Anterior cingulate cortex (tissue), 58 donors: Measurements from ENCODE around the gene FILIP1L.
A peak's percentile ranks its signal among the peaks of the same experiment; 100 is the strongest.

Experiments
- DNase-seq, 58 donors: peaks; one replicate each; lab custom pipeline; 2025; lab: John Stamatoyannopoulos, UW

FILIP1L gene

DNA sequence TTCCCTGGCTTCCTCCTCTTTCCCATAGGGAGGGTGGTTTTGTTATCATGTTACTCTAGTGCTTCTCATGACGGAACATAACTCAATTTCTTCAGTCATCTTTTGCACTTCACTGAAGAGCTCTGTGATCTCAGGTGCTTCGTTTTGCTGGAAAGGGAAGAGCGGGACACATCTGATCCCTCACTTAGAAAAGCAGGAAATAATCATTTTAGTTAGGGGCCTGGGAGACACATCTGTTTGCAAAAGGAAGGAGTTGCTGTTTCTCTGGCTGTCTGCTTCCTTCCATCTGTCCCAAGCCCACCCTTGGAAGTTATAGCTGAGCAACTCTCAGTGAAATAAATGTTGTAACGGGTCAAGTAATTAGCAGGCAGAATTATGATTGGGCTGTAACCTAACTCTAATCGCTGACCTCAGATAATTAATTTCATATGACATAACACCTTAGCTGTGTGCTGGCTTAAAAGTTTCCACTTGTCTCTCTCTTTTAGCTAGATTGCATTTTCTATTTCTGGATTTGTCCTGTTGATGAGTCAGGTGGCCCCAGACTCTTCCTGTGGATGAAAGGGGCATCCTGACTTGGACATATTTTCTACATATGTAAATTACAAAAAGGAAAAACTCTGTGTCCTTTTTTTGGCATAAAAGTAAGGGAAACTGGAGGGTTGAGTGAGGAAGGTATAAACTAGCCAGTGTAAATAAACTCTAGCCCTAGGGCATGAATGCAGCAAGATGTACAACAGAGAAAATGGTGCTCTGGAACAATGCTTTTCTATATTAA, 11.0 kb upstream of the FILIP1L start:
- DNase-seq = no peak

DNA sequence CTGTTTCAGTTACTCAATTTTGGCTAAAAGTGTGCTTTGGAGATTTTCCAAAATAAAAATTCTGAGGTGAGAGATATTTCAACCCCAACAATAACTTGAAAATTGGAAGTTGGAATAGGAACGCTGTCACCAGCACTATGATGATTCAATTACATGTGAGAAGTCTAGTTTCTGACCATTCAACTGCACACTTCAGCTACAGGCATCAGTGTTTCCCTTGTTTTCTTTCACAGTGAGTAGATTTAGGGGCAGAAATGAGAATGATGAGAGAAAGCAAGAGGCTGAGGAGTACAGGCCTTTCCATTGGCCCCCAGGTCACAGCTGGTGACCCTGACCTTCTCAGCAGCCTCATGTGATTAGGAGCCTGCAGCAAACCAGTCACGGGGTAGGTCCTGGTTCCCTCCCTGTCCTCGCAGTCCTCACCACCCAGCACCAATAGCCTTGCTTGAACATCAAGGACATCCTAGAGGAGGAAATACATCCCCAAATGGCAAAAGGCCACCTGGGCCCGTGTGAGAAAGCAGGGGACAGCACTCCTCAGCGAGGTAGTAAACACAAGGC, 10.0 kb upstream of the FILIP1L start:
- no peak for DNase-seq

DNA sequence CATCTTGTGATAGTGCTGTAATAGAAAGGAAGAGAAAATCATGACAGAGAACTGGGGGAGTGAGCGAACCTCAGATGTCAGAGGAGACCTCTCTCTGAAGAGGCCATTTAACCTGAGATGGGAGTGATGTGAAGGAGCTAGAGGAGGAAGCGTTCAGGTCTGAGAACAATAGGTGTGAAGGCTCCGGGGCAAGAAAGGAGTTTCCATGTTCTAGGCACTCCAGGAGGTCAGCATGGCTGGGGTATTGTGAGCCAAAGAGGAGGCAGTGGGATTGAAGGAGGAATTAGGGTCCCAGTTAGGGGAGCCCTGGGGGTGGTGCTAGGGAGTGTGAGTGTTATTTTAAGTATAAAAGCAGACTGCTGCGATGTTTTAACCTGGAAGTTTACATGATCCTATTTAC, 8.8 kb upstream of the FILIP1L start:
- DNase-seq = no peak

DNA sequence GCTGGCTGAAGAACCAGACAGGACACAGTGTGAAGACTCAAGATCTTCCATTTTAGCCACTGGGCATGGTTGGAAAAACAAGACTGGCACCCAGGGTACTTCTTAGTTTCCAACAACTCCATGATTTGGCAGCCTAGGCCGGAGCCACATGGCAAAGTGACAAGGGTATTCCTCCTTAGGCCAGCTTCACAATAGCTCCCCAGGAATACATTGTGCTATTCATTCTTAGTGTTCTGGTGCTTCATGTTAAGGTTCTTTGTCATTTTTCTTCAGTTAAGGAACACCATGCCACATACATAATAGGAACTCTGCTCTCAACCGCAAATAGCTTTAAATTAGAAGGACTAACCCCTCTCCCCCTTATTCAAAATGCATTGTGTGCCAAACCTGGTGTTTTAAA, 8.0 kb upstream of the FILIP1L start:
- peak in 5 of 58 donors; percentile 1 to 16 (median 16) for DNase-seq

DNA sequence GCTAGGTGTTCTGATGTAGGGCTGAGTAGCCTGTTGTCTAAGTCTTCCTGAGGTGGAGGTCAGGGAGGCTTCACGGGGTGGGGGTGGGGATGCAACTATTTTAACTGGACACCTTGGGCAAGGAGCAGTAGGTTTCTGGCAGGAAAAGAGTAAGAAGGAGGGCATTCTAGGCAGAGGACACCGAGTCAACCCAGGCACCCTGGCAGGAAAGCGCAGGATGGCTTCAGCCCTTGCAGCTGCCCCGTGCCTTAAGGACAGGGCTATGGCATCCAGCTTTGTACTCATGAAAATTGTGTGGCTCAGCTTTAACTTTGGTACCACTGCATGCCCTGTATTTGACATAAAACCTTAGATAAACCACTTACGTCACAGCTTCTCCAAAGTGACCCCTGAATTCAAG, 6.4 kb upstream of the FILIP1L start:
- no peak for DNase-seq

DNA sequence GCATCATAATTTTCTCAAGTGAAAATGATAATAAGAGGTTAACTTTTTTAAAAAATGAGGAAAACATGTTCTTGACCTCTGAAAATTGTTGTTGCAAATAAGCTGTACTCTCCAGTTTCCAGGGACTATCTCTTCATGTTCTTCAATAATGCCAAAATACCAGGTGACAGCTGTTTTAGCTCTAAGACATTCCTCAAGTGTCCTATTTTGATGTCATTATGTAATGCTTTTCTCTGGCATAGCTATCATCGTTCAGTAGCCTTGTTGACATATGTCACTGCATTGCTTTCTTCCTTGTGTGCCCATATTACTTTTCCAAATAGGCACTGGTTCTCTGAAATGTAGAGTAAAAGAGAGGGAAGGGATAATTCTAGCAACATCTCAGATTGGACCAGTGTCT, 5.7 kb upstream of the FILIP1L start:
- DNase-seq = no peak

DNA sequence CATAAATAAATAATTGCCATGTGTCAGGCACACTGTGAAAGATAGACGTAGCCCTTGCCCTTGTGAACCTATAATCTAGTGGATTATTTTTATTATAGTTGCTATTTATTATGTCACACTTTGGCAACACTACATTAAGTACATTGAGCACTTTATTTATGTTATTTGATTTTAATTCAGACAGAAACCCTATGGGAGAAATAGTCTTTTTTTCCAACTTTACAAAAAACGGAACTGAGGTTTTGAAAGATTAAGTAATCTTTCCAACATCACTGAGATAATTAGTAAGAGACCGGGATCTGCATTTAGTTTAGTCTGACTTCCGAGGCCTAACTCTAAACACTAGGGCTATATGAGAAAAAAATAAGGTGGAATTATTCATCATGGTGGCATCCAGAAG, 2.8 kb upstream of the FILIP1L start:
- DNase-seq = no peak

DNA sequence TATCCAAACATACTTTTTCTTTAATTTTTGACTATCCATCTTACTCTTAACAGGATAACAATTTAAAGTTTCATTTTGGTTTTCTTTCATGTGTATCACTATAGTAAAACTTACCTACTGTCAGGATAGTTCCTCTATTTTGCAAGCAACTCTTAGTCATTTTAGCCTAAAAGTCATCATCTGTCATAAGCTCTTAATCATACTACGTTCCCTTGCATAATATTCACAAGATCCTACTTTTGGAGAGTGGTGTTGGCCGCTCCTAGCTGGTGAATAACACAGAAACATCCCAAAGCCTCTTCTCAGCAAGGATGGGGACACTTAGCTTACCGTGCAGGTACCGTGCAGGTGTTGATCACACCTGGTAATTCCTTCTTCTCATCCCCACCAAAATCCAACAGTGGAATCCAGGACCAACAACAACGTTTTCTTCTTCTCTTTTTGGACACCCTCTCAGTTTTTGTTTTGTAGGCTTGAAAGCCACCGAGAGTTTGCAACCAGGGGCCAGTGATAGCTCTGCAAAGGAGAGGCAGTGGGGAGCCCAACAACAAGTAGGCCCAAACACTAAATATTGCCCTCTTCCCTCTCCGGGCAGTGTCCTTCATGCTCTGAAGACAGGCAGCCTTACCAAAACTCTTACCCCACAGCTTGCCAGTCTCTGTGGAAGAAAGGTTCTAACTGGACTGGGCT, 433 bp downstream of the FILIP1L start:
- DNase-seq = no peak

DNA sequence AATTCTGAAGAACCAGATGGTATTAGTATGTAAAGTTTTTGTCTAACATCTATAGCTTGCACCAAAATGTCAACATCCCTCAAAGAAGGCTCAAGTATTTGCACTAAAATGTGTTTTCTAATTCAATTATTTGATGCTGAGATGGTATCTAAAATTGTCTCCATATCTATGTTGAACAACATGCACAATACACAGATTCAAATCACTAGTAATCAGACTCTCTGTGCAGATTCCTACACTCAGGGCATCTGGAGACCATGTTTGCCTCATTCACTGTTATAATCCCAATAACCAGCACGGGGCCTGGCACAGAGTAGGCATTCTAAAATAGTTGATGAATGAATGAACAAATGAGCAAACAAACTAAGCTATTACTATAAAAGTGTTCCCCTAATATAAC, 2.6 kb downstream of the FILIP1L start:
- DNase-seq = no peak

DNA sequence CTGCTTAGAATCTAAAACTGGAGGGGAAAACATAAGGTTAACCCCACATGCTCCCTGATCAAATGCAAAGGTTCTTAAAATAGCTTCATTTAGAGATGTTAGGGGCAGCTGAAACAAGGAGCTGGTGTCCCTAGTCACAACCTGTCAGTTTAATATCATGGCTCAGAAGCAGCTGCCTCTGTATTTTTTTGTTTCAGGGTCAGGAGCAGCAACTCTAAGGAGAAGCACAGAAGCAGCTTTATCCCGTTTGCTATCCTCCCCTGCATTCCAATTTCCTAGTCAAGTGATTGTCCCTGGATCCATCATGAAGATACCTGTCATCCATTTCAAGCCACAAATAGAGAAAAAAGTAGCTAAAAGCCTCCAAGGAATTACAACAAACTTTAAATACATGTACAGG, 4.1 kb downstream of the FILIP1L start:
- DNase-seq = no peak

DNA sequence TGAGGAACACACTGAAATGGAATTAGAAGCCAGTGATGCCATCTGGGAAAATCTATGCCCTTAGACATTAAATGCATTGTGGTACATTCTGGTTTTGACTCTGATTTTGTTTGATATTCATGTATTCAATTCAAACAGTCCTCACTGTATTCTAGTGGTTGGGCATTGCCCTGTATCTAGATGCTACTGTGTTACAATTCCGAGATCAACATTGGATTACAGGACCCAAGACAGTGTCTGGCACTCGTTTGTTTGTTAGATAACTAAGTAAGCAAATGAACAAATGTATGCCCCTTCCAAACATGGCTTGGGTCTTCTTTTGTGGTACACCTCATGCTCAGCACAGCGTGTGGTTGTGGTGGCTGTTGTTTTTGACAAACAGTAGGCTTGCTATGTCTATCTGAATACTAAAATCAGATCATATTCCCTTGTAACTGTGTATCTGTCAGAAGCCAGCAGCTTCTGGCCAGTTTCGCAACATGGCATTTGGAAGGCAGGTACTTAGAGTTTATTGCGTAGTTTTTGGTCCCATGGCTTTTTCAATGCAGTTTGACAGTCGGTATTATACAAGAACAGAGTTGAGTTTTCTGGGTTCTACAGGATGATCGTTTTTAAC, 5.7 kb downstream of the FILIP1L start:
- DNase-seq = no peak

DNA sequence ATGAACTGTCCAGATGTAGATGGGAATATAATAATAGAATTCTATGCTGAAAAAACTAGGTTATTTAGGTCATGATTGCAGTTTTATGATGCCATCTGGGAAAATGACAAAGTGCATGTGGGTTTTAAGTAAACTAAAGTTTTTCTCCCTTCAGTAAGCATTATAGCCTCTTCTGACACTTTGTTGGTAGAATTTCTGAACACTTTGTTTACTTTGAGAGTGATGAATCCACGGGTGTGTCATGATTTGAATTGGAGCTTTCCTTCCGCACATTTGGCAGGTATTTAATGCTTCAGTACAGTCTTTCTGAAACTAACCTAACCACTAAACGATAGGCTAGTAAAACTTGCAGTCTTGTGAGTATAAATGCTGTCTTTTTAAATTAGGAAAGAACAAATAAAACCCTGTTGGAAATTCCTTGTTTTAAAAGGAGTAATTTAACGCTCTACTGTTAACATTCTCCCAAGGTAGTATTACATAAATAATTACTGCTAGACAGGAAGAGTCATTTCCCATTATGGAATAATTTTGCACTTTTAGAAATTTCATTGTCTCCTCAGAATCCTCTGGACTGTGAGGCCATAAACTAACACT, 7.0 kb downstream of the FILIP1L start:
- no peak for DNase-seq

DNA sequence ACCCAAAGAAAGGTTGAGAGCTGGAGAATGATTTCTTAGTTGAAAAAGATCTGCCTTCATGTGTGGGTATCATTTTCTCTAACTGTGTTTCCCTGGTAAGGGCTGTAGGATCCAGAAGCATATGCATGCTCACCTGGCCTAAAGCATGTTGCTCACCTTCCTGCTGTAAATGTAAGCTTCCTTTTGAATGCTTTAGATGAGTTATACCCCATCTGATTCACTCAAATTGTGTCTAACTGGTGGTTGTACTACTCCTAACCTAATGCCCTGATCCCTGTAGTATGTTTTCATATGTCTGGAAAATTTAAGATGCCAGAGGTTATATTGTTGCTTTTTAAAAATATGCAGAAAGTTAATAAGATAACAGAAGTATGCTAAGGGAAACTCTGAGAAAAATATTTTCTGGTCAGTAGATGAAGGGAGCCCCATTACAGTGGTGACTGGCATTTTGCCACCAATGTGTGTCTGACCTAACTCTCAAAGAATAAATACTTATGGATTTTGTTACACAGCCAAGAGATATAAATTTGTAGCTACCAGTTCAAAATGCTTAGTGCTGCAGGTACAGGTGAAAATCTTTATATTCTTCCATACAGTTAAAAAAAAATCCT, 7.7 kb downstream of the FILIP1L start:
- DNase-seq = no peak

DNA sequence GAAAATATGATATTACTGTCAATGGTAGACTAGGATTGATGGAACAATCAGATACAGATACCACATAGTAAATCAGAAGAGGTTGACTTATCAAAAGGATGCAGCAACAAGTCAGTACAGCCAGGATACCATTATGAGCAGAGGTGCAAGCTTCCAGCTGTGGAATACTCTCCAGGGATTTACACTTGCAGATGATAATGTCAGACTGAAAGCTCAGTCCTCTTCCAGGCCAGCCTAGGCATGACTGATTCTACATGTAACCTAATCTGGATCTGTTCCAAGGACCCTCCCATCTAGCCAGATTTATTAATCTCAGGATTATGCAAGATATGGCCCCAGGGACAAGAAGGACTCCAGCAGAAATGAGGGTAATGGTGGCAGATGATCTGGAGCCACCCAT, 8.2 kb downstream of the FILIP1L start:
- no peak for DNase-seq

DNA sequence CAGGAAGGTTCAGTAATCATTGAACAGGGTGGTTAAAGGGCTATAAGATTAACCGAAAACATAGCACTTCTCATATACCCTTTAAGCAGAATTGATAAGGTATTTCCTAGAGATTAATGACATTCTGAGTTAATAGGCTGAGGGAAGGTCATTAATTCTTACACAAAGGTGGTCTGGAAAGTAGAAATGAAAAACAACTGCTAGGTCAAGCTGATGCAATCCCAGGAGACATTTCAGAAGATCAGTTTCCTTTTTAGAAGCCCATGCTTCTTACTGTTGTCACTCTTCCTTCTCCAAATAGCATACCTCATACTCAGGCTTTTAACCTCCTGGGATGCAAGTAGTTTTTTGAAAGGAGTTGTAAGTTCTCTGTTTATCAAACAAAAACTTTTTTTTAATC, 8.8 kb downstream of the FILIP1L start:
- no peak for DNase-seq

DNA sequence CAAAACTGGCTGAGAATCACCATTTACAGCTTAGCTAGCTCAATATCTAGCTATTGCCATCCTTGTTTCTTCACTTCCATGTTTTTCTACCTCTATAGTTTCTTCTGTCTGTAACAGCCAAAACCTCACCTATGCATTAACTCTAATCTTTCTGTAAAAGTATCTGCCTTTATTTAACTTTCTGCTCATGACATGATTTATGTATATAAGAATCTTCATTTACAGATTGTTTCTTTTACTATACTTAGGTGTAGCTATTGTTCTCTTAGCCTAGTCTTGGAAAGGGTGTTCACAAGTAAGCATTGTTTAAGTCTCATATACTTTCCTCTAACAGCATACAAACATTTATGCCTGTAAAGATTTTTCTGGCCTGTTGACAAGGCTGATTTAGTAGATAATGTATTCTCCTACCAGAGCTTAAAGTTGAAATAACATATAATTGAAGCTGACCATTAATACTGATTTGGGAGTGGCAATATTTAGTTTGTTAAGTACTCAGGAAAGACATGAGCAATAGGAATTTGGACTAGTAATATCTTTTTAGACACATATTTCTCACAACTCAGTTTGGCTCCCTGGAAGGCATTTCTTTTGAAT, 9.4 kb downstream of the FILIP1L start:
- DNase-seq = no peak

DNA sequence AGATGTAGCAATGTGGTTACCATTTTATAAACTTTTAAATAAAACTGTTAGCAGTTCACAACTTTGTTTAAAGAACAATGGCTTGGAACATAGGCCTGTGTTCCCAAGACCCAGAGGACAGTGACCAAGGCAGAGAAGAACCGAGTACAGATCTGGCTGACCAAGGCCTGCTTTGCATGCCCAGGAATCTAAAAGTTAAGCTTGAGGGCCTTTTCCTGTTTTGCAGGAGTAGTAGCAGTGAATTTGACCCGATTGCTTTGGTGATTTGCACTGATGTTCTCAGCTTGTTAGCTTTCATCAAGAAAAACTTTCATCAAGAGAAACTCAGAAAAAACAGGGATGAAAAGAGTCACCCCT, 9.9 kb downstream of the FILIP1L start:
- no peak for DNase-seq

DNA sequence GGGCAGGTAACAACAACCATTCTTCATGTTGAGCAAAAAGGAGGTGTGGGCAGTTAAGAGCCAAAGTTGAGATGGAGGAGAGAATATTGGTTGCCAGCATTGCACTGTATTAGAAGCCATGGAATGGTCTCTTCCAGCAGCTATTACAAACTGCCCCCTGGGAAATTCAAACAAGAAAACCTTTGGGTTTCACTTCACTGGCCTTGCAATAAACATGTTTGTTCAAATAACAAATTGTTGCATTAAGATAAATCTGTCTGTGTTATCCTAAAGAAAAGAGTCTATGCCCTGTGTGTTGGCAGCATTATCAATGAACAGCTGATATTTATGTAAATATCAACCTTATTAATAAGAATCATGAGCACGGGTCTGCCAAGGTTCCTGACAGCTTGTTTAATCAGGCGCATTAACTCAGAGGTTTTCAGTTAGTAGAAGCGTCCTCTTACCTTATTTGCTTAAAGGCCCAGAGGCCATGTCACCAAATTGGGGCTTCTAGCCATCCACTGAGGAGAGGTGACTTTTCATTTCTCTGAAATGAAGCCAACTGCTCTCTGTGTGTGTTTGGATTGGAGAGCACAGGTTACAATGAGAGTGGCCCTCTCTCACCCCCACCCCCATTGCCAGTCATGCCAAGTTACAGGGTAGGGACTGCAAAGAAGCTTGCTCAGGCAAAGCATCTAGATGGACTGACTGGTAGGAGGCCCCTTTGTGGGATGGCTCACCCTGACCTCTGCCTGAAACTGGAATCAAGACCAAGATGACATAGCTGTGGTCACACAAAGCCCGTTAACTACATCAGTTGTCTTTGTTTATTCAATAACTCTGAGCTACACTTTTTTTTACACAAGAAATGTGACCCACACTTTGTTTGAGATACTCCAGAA, 10.5 kb downstream of the FILIP1L start:
- no peak for DNase-seq

DNA sequence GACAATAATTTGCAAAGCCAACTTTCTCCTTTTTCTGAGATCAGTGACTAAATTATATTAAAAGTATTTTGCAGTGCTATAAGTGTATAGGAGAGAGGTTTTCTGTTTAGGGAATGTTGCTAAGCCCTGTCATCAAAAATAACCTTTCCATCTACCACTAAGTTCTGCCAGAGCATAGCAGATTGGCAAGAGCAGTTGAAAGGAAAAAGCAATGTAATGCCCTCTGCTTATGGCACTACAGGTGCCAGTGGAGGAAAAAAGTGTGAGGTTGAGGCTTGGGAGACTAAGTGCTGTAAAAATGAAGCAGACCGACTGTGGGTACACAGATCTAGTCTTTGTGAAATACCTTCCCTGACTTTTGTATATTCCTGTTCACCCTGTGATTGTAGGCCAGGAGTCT, 11.5 kb downstream of the FILIP1L start:
- DNase-seq = no peak
